Hepatocyte (in vitro differentiated cells): ENCODE measurements around the gene EXD3.

Experiments used
- EZH2 ChIP-seq: fragments of 200-600 bp; sonication (generic); IDR thresholded peaks from 2 replicates; pipeline ENCODE4 v1.6.1; 2016; ENCODE audit warnings: antibody characterized with exemption, mild to moderate bottlenecking, borderline replicate concordance
- EZH2phosphoT487 ChIP-seq: fragments of 200-600 bp; sonication (generic); IDR thresholded peaks from one replicate; pipeline ENCODE4 v1.6.1; 2018; ENCODE audit warnings: antibody characterized with exemption, mild to moderate bottlenecking, low read depth, moderate library complexity; ENCODE audit not compliant: unreplicated experiment, severe bottlenecking
- TF ChIP-seq, protein P1 (sequence below): fragments of 200-600 bp; sonication (generic); IDR thresholded peaks from 2 replicates; pipeline ENCODE4 v1.5.1; 2016; ENCODE audit warnings: antibody characterized with exemption, mild to moderate bottlenecking; ENCODE audit not compliant: poor library complexity

DNA sequence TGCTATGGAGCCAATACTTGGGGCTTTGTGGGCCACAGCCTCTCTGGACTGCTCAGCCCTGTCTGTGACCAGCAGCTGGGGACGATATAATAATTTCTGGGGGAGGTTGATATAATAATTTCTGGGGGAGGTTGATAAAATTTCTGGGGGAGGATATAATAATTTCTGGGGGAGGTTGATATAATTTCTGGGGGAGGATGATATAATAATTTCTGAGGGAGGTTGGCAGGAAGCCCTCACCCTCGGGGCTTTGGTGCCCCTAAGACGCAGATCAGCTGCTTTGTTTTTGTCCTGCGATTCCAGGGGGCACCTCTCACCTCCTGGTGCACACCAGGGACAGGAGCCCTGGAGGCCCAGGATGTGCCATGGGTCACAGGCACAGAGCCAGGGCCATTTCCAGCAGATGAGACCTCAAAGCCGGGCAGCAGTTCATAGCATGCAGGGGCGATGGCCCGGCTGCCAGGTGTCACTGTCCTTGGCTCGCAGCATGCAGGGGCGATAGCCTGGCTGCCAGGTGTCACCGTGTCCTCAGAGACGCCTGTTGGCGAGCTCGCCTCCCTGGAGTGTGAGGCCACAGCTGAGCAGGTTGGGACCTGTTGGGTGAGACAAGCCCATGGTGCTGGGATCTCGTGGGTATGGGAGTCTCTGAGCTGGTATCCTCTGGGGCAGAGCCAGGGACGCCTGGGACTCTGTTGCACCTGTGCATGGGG is 149.2 kb downstream of the EXD3 start:
- TF ChIP-seq EZH2 = no peak
- TF ChIP-seq, protein P1, sequence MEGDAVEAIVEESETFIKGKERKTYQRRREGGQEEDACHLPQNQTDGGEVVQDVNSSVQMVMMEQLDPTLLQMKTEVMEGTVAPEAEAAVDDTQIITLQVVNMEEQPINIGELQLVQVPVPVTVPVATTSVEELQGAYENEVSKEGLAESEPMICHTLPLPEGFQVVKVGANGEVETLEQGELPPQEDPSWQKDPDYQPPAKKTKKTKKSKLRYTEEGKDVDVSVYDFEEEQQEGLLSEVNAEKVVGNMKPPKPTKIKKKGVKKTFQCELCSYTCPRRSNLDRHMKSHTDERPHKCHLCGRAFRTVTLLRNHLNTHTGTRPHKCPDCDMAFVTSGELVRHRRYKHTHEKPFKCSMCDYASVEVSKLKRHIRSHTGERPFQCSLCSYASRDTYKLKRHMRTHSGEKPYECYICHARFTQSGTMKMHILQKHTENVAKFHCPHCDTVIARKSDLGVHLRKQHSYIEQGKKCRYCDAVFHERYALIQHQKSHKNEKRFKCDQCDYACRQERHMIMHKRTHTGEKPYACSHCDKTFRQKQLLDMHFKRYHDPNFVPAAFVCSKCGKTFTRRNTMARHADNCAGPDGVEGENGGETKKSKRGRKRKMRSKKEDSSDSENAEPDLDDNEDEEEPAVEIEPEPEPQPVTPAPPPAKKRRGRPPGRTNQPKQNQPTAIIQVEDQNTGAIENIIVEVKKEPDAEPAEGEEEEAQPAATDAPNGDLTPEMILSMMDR = no peak
- TF ChIP-seq EZH2phosphoT487 = no peak
